Kidney (tissue), 14 donors: Measurements from ENCODE around the gene PLTP. TPM values are rescaled to one million over a fixed set of nuclear protein-coding genes. Genes with fewer than 3 reads are reported as not detected.

Experiments
- DNase-seq, 5 donors: peaks; one replicate each; pipeline ENCODE4 v3.0.0-alpha.2; 2013 to 2020
- FAIRE-seq: peaks from 2 replicates; lab custom pipeline; 2012; peaks lifted over from hg19 to GRCh38; lab: Jason Lieb, UNC
- H3K27ac ChIP-seq, 2 donors: one replicate each; pipeline ENCODE4 v1.7.0; 2013; ENCODE audit warnings: low read depth in 2 of 2, low read length in 2 of 2, inconsistent platforms in 1 of 2
- H3K27me3 ChIP-seq: one replicate; pipeline ENCODE4 v1.7.1; 2013; ENCODE audit warnings: low read length, inconsistent platforms; ENCODE audit not compliant: control insufficient read depth, insufficient read depth
- H3K36me3 ChIP-seq, 3 donors: one replicate each; pipeline versions ENCODE4 v1.7.0 to v1.7.1; 2013; ENCODE audit warnings: low read length in 3 of 3, control low read depth in 1 of 3, inconsistent platforms in 1 of 3; ENCODE audit not compliant: insufficient read depth in 3 of 3, control insufficient read depth in 2 of 3
- H3K4me1 ChIP-seq, 3 donors: one replicate each; pipeline versions ENCODE4 v1.7.0 to v1.7.1; 2013; ENCODE audit warnings: low read length in 3 of 3, inconsistent platforms in 1 of 3, low read depth in 1 of 3; ENCODE audit not compliant: control insufficient read depth in 2 of 3, insufficient read depth in 2 of 3
- H3K4me3 ChIP-seq, 3 donors: one replicate each; pipeline versions ENCODE4 v1.7.0 to v1.8.1; 2013; ENCODE audit warnings: low read length in 3 of 3, control low read depth in 1 of 3, inconsistent platforms in 1 of 3
- H3K9ac ChIP-seq, 3 donors: one replicate each; pipeline versions ENCODE4 v1.7.0 to v1.7.1; 2013; ENCODE audit warnings: low read length in 3 of 3, control low read depth in 1 of 3, inconsistent platforms in 1 of 3
- H3K9me3 ChIP-seq, 3 donors: one replicate each; pipeline versions ENCODE4 v1.7.0 to v1.7.1; 2013; ENCODE audit warnings: low read length in 3 of 3, control low read depth in 1 of 3, inconsistent platforms in 1 of 3; ENCODE audit not compliant: control insufficient read depth in 2 of 3, insufficient read depth in 1 of 3
- CTCF ChIP-seq: IDR thresholded peaks from 3 replicates; pipeline ENCODE4 v1.5.1; 2012; ENCODE audit warnings: mild to moderate bottlenecking, moderate library complexity, borderline replicate concordance; ENCODE audit not compliant: insufficient read depth; ENCODE audit errors: extremely low read depth
- intact Hi-C: fragments of 100-400 bp; cut with DNase I; formaldehyde crosslinking; loops from one replicate; pipeline ENCODE4 v1.11.1; 2022
- polyA plus RNA-seq: library from polyadenylated mRNA; stranded (reverse); fragments of 350-450 nt; fragmentation: Illumina TruSeq; extraction: RNeasy Lipid Tissue Mini Kit (QIAGEN cat#74804); gene quantifications from one replicate; pipeline ENCODE4 v1.2.3, GENCODE V29; 2014; ENCODE audit warnings: low read depth, low replicate concordance; ENCODE audit not compliant: insufficient read depth
- total RNA-seq: library from RNA; stranded (reverse); fragmentation: NEBNext Ultra II Directional; extraction: Animal tissue kit (Norgen Biotek cat#: 25700); gene quantifications from one replicate; pipeline ENCODE4 v1.2.1, GENCODE V29; 2021
- donor health status: control.
- donor health status: control.
- donor health status: control.
- donor health status: control.
- donor health status: control.
- donor health status: DM: yes; HTN: yes; CAD: no.
- donor health status: Normal renal cell carcinoma (clear cell type).

The PLTP gene
- total and polyA plus RNA-seq, 2 donors from 2014 or later = 345 to 790 TPM

GRCh38 chr20:45872626-45873025 lies 39.3 kb downstream of the PLTP start:
- Histone ChIP-seq H3K9me3 (no peaks in the 10 kb centered on the region), H3K27me3 (no peaks in the 10 kb centered on the region), H3K9ac (no peak overlapping the region), H3K4me1 (no peaks in the 10 kb centered on the region), H3K4me3 (no peak overlapping the region), H3K27ac (no peak overlapping the region), H3K36me3 (peaks cover 0 to 9% (median 3%) of the 10 kb centered on the region in 3 donors)
- DNase-seq = peak in 1 of 5 donors; percentile 24
- TF ChIP-seq CTCF = no peak
- intact Hi-C loops = no loop called here
- FAIRE-seq = no peak

- Histone ChIP-seq H3K4me3 (no peak overlapping the region), H3K27ac (no peak overlapping the region), H3K36me3 (no peaks in the 10 kb centered on the region), H3K4me1 (no peaks in the 10 kb centered on the region), H3K27me3 (no peaks in the 10 kb centered on the region), H3K9ac (no peak overlapping the region), H3K9me3 (no peaks in the 10 kb centered on the region)
- FAIRE-seq (no peak), DNase-seq (no peak)
- intact Hi-C loops = no loop called here
- TF ChIP-seq CTCF = no peak
Observed at GRCh38 chr20:45867819-45868176, 44.2 kb downstream of the PLTP start.

GRCh38 chr20:45867136-45867818 lies 44.7 kb downstream of the PLTP start:
- DNase-seq (no peak), FAIRE-seq (no peak)
- Histone ChIP-seq H3K4me1 (no peaks in the 10 kb centered on the region), H3K9me3 (no peaks in the 10 kb centered on the region), H3K27ac (no peak overlapping the region), H3K9ac (no peak overlapping the region), H3K36me3 (no peaks in the 10 kb centered on the region), H3K27me3 (no peaks in the 10 kb centered on the region), H3K4me3 (no peak overlapping the region)
- no peak for TF ChIP-seq CTCF
- intact Hi-C loops = no loop called here

- DNase-seq (no peak), FAIRE-seq (no peak)
- no peak overlapping the region for H3K27ac ChIP-seq
- peaks cover 0 to under 1% (median 0%) of the 10 kb centered on the region in 3 donors for H3K4me1 ChIP-seq
- H3K36me3 ChIP-seq = no peaks in the 10 kb centered on the region
- H3K9me3 ChIP-seq = no peaks in the 10 kb centered on the region
- H3K4me3 ChIP-seq = no peak overlapping the region
- no peaks in the 10 kb centered on the region for H3K27me3 ChIP-seq
- no peak for TF ChIP-seq CTCF
- no peak overlapping the region for H3K9ac ChIP-seq
- intact Hi-C loops = no loop called here
Observed at GRCh38 chr20:45866454-45866853, 45.5 kb downstream of the PLTP start.
